HepG2 (cell line): Measurements from ENCODE around the gene HMGCS2. TPM values are rescaled to one million over a fixed set of nuclear protein-coding genes. Genes with fewer than 3 reads are reported as not detected.

Experiments used
- AHR ChIP-seq: IDR thresholded peaks from 2 replicates; pipeline ENCODE4 v1.6.1; 2018; ENCODE audit warnings: missing genetic modification reagents, missing compliant biosample characterization
- CBX5 ChIP-seq: sonication (generic); formaldehyde crosslinking; IDR thresholded peaks from 2 replicates; pipeline ENCODE4 v1.4.0; 2020; ENCODE audit warnings: missing genetic modification reagents, borderline replicate concordance
- CHD2 ChIP-seq: IDR thresholded peaks from 2 replicates; pipeline ENCODE4 v1.6.1; 2011; ENCODE audit warnings: low read depth, low read length, improper control_type of control experiment
- HMG20B ChIP-seq: conservative IDR thresholded peaks from 2 replicates; pipeline ENCODE4 v1.6.1; 2016; ENCODE audit warnings: missing genetic modification reagents, missing compliant biosample characterization
- NFE2 ChIP-seq: sonication (generic); formaldehyde crosslinking; IDR thresholded peaks from 2 replicates; pipeline ENCODE4 v1.4.0; 2020; ENCODE audit warnings: missing genetic modification reagents
- RBFOX2 ChIP-seq: fragments of 200-400 bp; formaldehyde crosslinking; IDR thresholded peaks from 2 replicates; pipeline ENCODE4 v1.6.1; 2017; ENCODE audit warnings: low read depth, mild to moderate bottlenecking, low read length
- SMARCC2 ChIP-seq: fragments of 450-650 bp; IDR thresholded peaks from 2 replicates; pipeline ENCODE4 v1.6.1; 2017; ENCODE audit warnings: antibody characterized with exemption, mild to moderate bottlenecking
- ZNF17 ChIP-seq: sonication (generic); formaldehyde crosslinking; IDR thresholded peaks from 2 replicates; pipeline ENCODE4 v1.5.0; 2020; ENCODE audit warnings: mild to moderate bottlenecking, missing genetic modification reagents
- ZNF33B ChIP-seq: sonication (generic); formaldehyde crosslinking; IDR thresholded peaks from 2 replicates; pipeline ENCODE4 v1.5.1; 2020; ENCODE audit warnings: mild to moderate bottlenecking, missing genetic modification reagents
- ZNF614 ChIP-seq: IDR thresholded peaks from 2 replicates; pipeline ENCODE4 v1.6.1; 2018; ENCODE audit warnings: missing biosample characterization, missing genetic modification reagents, inconsistent platforms, borderline replicate concordance
- ZNF775 ChIP-seq: sonication (generic); formaldehyde crosslinking; IDR thresholded peaks from 2 replicates; pipeline ENCODE4 v1.4.0; 2020; ENCODE audit warnings: missing genetic modification reagents, mild to moderate bottlenecking, moderate library complexity, borderline replicate concordance
- ZSCAN12 ChIP-seq: sonication (generic); formaldehyde crosslinking; IDR thresholded peaks from 2 replicates; pipeline ENCODE4 v1.9.0; 2021; ENCODE audit warnings: mild to moderate bottlenecking, missing genetic modification reagents
- ZZZ3 ChIP-seq: sonication (generic); formaldehyde crosslinking; IDR thresholded peaks from 2 replicates; pipeline ENCODE4 v1.4.0; 2020; ENCODE audit warnings: missing genetic modification reagents, mild to moderate bottlenecking, borderline replicate concordance
- polyA plus RNA-seq, 8 experiments: library from polyadenylated mRNA; depleted of rRNA in 3 of 8; stranded (reverse) in 7 of 8; unstranded in 1 of 8; fragments of >200 nt; fragmentation: Illumina TruSeq in 4 of 8; extraction: Trizol in 4 of 8; gene quantifications; 2 replicates each; pipeline versions ENCODE4 v1.2.1 to v1.2.3, GENCODE V29; 2011 to 2016; ENCODE audit warnings: low read depth in 4 of 8, missing spikeins in 1 of 8, mixed read lengths in 1 of 8; ENCODE audit not compliant: insufficient read depth in 1 of 8
- total RNA-seq, 5 experiments: library from RNA; depleted of rRNA; stranded (reverse); fragments of >200 nt; fragmentation: Illumina TruSeq; extraction: Trizol; gene quantifications; 2 replicates each; pipeline ENCODE4 v1.2.3, GENCODE V29; 2016; ENCODE audit warnings: low read depth in 1 of 5
- TF ChIP-seq, protein P1 (sequence below), 2 experiments: sonication (generic) in 1 of 2; formaldehyde crosslinking in 1 of 2; IDR thresholded peaks; 2 replicates each; pipeline versions ENCODE4 v1.4.0 to v1.6.1; 2018 to 2020; ENCODE audit warnings: missing genetic modification reagents in 2 of 2, borderline replicate concordance in 1 of 2, low read depth in 1 of 2, mild to moderate bottlenecking in 1 of 2, missing biosample characterization in 1 of 2
- TF ChIP-seq, protein P2 (sequence below): sonication (generic); formaldehyde crosslinking; IDR thresholded peaks from 2 replicates; pipeline ENCODE4 v1.5.1; 2020; ENCODE audit warnings: mild to moderate bottlenecking, moderate library complexity, missing genetic modification reagents
- TF ChIP-seq, protein P3 (sequence below): fragments of 450-650 bp; IDR thresholded peaks from 2 replicates; pipeline ENCODE4 v1.6.1; 2017
- TF ChIP-seq, protein P4 (sequence below): sonication (generic); formaldehyde crosslinking; IDR thresholded peaks from 2 replicates; pipeline ENCODE4 v1.5.0; 2020; ENCODE audit warnings: mild to moderate bottlenecking, missing genetic modification reagents
- TF ChIP-seq, protein P5 (sequence below): sonication (generic); formaldehyde crosslinking; IDR thresholded peaks from 2 replicates; pipeline ENCODE4 v1.4.0; 2020; ENCODE audit warnings: mild to moderate bottlenecking, missing genetic modification reagents

HMGCS2 gene
- total and polyA plus RNA-seq, 2 of the 13 experiments (the other 11 are each of a cell fraction or from before 2014, with no cell fraction given): 0.44 to 1.5 TPM

DNA sequence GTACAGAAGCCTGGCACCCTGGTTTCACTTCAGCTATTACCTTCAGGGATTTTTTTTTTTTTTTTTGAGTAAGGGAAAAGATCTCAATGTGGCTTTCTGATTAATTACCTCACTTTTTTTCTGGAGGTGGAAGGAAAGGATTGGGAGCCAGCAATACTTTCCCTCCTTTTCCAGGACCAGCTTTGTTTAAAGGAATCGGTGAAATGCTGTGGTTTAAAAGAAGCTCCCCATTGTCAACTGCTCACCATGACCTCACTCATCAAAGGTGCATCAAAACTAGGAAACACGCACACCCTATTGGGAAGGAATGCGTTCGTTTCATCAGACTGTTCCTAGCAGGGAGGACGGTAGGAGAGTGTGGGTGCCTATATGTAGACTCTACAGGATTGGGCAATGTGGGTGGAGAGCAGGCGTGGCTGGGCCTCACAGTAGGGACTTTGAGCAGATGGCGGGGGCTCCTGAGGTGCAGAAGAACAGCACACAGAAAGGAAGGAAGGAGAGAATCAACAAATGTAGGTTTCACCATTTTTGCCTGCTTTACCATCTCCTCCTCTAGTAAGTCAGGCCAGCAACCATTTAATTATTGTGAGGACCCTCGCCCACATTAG is 44.0 kb downstream of the HMGCS2 start (continued):
- TF ChIP-seq ZNF775: peak; percentile 69; the same call in 1 of the 2 replicates
- TF ChIP-seq HMG20B (CRISPR knock-in tag): peak; percentile 70; the same call in 1 of the 2 replicates
- TF ChIP-seq, protein P1, sequence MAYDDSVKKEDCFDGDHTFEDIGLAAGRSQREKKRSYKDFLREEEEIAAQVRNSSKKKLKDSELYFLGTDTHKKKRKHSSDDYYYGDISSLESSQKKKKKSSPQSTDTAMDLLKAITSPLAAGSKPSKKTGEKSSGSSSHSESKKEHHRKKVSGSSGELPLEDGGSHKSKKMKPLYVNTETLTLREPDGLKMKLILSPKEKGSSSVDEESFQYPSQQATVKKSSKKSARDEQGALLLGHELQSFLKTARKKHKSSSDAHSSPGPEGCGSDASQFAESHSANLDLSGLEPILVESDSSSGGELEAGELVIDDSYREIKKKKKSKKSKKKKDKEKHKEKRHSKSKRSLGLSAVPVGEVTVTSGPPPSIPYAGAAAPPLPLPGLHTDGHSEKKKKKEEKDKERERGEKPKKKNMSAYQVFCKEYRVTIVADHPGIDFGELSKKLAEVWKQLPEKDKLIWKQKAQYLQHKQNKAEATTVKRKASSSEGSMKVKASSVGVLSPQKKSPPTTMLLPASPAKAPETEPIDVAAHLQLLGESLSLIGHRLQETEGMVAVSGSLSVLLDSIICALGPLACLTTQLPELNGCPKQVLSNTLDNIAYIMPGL (CRISPR knock-in tag; IDR thresholded peaks at IDR 0.05; ENCODE audit: borderline replicate concordance in 1 of 2, low read depth in 1 of 2): no peak
- no peak for TF ChIP-seq CHD2
- TF ChIP-seq ZNF17 (CRISPR knock-in tag): no peak
- TF ChIP-seq, protein P2, sequence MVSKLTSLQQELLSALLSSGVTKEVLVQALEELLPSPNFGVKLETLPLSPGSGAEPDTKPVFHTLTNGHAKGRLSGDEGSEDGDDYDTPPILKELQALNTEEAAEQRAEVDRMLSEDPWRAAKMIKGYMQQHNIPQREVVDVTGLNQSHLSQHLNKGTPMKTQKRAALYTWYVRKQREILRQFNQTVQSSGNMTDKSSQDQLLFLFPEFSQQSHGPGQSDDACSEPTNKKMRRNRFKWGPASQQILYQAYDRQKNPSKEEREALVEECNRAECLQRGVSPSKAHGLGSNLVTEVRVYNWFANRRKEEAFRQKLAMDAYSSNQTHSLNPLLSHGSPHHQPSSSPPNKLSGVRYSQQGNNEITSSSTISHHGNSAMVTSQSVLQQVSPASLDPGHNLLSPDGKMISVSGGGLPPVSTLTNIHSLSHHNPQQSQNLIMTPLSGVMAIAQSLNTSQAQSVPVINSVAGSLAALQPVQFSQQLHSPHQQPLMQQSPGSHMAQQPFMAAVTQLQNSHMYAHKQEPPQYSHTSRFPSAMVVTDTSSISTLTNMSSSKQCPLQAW (CRISPR knock-in tag): peak; percentile 40; the same call in 1 of the 2 replicates
- TF ChIP-seq ZZZ3: no peak
- TF ChIP-seq RBFOX2: no peak
- TF ChIP-seq NFE2 (CRISPR knock-in tag): no peak
- TF ChIP-seq ZNF614 (CRISPR knock-in tag): peak; percentile 88; the same call in 1 of the 2 replicates
- TF ChIP-seq, protein P3, sequence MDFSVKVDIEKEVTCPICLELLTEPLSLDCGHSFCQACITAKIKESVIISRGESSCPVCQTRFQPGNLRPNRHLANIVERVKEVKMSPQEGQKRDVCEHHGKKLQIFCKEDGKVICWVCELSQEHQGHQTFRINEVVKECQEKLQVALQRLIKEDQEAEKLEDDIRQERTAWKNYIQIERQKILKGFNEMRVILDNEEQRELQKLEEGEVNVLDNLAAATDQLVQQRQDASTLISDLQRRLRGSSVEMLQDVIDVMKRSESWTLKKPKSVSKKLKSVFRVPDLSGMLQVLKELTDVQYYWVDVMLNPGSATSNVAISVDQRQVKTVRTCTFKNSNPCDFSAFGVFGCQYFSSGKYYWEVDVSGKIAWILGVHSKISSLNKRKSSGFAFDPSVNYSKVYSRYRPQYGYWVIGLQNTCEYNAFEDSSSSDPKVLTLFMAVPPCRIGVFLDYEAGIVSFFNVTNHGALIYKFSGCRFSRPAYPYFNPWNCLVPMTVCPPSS: no peak
- peak; percentile 87; the same call in 1 of the 2 replicates for TF ChIP-seq CBX5 (CRISPR knock-in tag)
- no peak for TF ChIP-seq AHR (CRISPR knock-in tag)
- TF ChIP-seq ZSCAN12: no peak
- TF ChIP-seq, protein P4, sequence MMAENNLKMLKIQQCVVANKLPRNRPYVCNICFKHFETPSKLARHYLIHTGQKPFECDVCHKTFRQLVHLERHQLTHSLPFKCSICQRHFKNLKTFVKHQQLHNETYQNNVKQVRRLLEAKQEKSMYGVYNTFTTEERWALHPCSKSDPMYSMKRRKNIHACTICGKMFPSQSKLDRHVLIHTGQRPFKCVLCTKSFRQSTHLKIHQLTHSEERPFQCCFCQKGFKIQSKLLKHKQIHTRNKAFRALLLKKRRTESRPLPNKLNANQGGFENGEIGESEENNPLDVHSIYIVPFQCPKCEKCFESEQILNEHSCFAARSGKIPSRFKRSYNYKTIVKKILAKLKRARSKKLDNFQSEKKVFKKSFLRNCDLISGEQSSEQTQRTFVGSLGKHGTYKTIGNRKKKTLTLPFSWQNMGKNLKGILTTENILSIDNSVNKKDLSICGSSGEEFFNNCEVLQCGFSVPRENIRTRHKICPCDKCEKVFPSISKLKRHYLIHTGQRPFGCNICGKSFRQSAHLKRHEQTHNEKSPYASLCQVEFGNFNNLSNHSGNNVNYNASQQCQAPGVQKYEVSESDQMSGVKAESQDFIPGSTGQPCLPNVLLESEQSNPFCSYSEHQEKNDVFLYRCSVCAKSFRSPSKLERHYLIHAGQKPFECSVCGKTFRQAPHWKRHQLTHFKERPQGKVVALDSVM: peak; percentile 71
- TF ChIP-seq ZNF33B: no peak
- TF ChIP-seq, protein P5, sequence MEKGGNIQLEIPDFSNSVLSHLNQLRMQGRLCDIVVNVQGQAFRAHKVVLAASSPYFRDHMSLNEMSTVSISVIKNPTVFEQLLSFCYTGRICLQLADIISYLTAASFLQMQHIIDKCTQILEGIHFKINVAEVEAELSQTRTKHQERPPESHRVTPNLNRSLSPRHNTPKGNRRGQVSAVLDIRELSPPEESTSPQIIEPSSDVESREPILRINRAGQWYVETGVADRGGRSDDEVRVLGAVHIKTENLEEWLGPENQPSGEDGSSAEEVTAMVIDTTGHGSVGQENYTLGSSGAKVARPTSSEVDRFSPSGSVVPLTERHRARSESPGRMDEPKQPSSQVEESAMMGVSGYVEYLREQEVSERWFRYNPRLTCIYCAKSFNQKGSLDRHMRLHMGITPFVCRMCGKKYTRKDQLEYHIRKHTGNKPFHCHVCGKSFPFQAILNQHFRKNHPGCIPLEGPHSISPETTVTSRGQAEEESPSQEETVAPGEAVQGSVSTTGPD (CRISPR knock-in tag): peak; percentile 69; the same call in 1 of the 2 replicates
- TF ChIP-seq SMARCC2: no peak
